ENCODE measurements around the gene FOSL1.

The FOSL1 gene

DNA sequence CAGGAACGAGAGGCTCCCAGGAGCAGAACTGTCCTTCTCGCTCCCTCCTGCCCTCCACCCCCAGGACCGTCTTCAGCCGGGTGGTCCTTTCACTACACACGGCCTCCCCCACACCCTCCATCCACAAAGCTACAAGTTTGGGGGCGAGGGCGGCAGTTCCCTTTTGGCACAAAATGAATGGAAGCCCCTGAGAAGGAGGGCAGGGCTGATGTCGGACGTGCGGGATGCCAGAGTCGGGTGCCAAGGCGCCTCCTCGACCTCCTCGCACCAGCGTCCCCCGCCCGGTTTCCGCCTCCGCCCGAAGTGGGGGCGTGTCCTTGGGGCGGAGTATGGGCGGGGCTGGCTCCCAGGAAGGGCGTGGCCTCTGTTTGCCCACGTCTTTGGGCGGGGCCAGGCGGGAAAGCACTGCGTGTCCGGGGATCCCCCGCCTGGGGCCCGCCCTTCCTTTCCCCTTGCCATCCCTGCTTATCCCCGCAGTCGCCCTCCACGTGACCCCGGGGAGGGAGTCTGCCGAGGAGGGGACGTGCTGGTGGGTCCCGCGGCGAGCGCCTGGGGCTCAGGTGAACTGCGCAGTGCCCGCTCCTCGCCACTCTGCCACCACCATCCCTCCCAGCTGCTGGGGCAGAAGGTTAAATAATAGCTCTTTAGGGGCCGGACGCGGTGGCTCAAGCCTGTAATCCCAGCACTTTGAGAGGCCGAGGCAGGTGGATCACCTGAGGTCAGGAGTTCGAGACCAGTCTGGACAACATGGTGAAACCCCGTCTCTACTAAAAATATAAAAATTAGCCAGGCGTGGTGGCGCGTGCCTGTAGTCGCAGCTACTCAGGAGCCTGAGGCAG, 26.7 kb downstream of the FOSL1 start:
- DNase-seq = peak; percentile 85 to 86

DNA sequence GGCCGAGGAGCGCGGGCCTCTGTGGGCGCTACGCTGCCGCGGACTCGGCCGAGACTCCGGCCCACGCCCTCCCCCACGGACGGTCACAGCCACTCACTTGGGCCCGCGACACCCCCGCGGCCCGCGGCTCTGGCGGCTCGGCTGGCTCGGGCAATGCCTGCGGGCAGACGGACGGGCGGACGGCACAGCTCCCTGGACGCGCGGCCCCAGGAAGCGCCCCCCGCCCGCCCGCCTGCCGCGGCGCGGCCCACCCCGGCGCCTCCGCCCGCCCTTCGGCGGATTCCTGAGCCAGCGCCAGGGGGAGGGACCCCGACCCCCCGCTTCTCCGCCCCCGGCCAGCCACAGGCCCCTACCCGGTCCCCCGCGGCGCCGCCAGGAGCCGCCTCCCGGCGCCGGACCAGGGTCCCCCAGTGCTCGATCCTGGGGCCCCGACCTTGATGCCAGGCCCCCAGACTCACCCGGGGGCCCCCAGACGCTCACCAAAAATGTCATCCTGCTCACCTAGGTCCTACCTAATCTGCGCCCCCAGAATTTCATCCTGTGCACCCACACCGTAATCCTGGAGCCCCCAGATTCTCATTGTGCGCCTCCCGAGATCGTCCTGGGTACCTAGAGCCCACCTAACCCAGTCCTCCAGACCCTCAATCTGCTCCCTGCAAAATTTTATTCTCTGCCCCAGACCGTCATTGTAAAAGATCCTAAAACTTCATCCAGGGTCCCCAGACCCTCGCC, 27.4 kb downstream of the FOSL1 start, which contains the start of gene EFEMP2:
Gene EFEMP2 (minus strand): TSS at position 215 of the 732 bp plus-strand sequence. CDS start 446 bp downstream, outside the sequence.
- DNase-seq = no peak

DNA sequence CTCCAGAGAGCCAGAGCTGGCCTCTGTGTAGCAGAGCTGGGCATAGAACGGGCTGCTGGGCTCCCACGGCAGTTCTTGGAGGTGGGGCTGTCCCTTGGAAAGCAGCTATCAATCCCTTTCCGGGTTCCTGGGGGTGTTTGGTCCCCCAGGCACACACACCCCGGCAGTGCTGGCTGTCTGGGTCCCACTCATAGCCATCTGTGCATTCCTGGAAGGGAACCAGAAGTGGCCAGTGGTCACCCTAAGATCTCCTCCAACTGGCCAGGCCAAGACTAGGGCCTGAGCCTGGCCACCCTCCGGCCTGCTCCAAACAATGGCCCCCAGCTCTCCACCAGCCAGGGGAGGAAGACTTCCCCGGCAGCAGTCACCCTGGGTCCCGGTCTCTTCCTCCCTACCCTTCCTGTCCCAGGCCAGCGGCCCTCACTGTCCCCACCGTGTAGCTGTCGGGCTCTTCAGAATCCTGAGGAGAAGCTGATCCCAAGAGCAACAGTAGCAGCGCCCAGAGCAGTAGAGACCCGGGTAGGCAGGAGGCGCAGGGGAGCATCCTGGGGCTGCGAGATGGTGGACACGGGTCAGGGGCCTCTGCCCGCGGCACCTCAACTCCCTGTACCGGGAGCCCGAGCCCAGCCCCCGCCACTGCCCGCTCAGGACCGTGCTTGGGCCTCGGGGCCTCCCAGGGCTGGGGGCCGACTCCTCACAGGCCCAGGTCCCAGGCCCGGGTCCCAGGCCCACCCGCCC, 28.2 kb downstream of the FOSL1 start:
- no peak for DNase-seq

DNA sequence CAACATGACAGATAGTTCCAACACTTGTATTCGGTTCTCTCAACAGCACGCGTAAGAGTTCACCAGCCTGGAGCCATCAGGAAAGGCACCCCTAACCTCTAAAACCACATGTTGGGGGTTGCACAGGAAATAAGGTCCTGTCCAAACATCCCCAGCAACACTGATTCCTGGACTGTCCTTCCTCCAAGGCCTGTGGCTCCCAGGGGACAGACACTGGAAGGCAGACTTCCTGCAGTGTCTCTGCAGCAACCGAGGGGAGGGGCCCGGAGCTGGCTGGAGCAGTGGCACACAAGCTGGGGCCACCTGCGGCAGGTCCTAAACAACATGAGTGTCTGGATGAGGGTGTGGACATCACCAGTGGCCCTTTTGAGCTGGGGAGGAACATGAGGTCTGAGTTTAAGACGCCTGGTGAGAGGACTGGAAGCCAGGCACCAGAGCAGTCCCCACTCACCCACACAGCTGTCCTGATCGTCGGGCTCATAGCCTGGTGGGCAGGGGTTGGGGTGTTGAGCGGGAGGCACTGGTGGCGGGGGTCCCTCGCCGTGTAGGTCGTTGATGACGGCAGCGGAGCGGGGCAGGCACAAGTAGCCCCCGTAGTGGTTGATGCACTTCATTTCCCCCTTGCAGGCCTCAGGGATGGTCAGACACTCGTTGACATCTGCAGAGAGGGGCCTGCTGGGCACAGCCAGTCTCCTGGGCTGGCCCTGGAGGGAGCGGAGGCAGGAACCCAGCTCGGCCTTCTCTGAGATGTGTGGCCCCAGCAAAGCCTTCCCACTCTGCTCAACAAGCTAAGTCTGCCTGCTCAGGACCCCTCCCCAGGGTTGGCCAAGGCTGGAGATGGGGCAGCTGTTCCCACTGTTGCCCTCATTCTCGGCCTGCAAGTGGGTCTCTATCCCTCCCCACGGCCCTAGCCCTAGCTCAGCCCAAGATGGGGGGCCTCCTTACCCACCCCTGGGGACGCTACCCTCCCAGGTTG, 29.2 kb downstream of the FOSL1 start:
- DNase-seq = no peak

DNA sequence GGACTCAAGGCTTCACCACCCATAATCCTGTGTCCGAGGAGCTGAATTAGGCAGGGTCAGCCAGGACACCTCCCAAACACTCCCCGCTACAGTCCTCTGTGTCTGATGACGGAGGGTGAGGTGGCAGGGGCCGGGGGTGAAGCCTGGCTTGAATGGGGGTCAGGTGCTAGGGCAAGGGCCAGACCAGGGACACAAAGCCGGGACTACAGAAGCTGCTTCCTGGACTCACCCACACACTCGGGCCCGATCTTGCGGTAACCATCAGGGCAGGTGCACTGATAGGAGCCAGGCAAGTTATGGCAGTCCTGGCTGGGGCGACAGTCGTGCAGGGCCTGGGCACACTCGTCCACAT, 29.9 kb downstream of the FOSL1 start:
- no peak for DNase-seq

DNA sequence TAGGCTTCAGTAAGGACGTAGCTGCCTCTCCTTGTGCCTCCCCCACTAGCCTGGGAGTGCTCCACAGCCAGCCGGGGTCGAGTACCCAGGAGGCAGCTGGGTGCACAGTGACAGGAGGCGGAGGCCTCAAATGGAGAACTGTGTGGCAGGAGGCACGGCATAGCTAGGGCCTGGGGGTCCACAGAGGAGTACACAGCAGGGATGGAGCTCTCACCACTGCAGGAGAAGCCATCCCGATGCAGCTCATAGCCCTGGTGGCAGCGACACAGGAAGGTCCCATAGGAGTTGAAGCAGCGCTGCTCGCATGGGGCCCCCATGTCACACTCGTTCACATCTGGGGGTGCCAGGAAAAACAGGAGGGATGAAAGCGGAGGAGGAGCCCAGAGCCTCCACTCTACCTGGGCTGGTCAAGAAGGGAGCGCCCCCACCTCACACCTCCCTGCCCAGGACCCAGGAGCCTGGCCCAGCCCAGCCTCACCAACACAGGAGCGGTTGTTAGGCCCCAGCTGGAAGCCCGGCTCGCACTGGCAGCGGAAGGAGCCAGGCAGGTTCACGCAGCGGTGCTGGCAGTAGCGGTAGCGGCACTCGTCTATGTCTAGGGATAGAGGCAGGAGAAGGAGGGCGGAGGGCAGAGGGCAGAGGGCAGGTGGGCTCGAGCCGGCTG, 30.4 kb downstream of the FOSL1 start:
- no peak for DNase-seq

DNA sequence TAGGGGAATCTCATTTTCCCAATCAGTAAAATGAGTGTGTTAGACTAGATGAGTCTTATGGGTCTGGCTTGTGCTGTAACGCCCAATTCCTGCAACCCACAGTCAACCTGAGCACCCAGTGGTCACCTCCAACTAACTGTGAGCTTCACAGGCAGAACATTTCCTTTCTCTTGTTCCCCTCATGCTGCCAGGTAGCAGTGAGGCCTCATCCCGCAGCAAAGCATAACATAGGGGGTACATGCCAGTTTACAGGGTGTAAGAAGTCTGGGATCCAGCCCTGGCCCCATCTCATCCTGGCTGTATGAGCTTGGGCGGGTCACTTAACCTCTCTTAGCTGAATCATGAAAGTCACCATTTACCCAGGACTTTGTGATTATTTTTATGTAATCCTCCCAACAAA, 31.3 kb downstream of the FOSL1 start:
- no peak for DNase-seq

DNA sequence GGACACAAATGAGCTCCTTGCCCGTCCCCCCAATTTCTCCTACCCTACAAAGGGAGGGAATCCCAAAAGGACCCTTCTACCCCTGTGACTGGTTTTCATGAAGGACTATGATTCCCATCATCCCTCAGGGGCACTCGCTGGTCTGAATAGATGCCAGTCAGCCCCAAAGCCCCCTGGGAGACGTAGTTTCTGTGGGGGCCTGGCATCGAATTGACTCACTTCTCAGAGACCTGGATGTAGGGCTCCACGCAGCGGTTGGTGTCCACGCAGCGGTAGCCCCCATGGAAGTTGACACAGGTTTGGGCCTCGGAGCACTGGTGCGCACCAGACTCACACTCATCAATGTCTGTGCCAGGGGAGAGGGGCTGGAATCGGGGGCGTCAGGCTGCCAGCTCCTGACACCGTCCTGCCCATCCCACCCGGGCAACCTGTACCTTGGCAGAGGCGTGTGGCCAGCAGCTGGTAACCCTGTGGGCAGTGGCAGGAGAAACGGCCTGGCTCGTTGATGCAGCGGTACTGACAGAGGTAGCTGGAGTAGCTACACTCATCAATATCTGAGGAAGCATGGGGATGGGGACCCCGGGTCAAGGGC, 32.0 kb downstream of the FOSL1 start:
- no peak for DNase-seq

DNA sequence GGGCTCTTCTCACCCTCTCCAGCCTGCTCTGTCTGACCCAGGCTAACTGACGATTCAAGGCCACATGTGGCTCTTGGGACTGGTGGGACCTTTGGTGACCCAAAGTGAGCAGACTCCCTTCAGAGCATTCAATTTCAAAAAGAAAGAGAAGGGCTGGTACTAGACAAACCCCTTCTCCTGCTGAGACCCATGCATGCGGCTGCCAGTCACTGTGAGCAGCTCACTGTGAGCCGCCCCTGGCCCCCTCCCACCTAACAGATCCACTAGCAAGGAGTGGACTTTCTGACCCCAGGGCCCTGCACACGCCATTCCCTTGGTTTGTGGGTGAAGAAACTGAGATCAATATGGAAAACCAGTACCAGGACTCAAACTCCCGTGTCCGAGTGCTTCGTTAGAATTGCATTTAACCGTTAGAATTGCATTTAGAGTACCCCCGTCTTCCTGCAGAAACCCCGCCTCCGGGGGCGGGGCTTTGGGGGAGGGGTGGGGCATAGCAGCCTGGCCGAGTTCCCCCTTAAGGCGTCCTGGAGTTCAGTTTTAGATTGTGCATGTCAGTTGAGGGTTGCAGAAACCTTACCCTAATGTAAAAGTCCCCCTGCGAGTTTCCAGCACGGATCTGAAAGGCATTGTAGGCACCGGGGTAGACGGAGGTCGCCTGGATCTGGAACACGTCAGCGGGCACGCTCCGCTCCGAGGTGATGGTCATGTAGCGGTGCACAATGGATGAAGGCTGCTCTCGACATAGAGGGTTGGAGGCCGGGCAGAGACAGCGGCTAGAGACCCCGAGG, 32.7 kb downstream of the FOSL1 start:
- no peak for DNase-seq

DNA sequence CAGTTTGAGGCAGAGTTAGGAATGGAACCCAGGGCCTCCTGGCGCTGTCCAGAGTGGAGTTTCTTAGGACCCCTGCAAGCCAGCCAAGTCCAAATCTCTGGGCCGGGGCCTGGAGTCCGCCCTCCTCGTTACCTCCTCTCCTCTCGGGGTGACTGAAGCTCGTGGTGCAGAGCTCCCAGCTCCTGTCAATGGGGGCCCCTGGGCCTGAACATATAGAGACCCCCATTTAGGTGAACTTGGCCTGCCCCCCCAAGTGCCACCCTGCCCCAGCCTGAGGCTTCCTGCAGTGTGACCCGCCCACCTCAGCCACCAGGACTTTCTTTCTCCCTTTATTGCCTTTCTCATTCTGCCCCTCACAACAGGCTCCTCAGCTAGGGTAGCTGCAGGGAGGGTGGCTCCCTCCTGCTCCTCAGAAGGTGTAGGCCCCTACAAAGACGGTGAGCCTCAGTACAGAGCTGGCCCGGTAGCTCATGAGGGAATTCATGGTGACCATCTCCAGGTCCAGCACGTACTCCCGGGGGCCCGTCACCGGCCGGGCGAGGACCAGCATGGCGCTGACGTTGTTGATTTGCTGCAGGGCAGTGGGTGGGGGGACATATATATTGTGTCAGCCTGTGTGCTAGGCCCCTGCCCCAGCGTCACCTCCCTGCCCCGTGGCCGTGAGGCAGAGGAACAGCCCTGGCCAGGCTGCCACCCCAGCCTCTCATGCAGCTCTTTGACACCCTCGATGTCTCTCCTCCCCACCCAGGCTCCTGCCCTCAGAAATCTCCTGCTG, 33.5 kb downstream of the FOSL1 start:
- no peak for DNase-seq

DNA sequence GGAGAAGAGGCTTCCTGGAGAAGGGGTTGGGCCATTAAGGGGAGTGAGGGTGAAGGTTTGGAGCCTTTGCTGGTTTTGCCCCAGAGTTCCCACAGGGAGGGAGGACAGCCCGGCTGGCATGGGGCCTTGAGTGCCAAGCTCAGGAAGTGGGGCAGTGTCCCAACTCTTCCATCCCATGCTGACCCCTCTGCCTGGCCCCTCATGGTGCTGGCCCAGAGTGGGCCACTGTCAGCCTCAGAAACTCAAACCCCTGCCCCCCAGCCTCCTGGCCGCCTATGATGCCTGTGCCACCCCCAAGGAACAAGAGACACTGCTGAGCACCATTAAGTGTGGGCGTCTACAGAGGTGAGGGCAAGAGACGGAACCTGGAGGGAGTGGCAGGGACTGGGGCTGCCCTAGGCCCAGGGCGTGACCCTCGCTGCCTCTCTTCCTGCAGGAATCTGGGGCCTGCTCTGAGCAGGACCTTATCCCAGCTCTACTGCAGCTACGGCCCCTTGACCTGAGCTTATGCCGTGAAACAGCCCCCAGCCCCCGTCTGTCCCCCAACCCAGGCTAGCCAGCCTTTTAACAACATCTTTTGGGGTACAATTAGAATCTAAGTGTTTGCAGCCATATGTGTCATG, 34.5 kb downstream of the FOSL1 start:
- no peak for DNase-seq

DNA sequence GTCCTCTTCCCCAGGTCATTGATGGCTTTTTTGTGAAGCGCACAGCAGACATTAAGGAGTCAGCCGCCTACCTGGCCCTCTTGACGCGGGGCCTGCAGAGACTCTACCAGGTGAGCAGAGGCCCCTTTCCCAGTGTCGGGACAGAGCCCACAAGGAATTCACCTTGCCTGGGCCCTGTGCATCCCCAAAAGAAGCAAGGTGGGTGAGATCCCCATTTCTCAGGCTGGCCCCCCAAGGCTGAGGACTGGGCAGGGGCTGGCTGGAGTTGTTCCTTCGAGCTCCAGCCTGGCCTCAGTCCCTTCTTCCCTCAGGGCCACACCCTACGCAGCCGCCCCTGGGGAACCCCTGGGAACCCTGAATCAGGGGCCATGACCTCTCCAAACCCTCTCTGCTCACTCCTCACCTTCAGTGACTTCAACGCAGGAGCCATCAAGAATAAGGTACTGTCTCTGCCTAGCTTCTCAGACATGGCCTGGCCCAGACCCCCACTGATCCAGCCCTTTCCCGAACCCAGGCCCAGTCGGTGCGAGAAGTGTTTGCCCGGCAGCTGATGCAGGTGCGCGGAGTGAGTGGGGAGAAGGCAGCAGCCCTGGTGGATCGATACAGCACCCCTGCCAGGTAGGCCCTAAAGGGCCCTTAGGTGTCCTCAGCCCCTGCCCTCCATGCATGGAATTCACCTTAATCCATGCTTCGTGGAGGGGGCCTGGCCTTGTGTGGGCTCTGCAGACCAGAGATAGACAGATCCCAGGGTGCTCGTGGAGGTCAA, 35.3 kb downstream of the FOSL1 start:
- no peak for DNase-seq

DNA sequence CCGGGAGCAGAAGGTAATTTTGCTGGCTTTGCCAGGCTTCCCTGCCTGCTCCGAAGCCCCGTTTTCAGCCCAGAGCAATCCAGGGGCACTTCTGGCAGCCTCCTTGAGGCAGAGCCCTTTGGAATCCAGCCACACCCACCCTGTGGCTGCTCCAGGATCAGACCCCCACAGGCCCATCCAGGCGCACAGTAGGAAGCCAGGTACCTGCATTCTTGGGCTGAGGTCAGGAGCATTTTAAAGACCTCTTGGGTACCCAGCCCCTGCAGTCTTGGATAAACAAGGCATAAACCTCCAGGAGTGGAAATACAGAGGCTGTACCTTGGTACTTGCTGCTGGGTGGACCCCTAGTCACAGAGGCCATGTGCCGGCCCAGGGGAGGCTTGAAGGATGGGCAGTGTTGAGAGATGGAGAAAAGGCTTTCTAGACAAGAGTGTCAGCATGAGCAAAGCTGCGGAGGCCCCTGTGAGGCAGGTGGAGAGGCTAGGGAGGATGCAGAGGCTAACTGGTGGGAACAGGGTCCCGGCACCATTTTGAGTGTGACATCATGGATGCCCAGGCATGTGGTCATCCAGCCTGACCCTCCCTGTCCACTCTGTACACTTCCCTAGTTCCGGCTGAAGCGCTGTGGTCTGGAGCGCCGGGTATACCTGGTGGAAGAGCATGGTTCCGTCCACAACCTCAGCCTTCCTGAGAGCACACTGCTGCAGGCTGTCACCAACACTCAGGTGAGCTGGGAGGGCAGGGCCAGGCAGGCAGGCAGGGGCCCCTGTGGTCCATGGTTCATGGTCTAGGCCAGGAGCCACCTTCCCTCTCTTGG, 36.1 kb downstream of the FOSL1 start:
- no peak for DNase-seq

DNA sequence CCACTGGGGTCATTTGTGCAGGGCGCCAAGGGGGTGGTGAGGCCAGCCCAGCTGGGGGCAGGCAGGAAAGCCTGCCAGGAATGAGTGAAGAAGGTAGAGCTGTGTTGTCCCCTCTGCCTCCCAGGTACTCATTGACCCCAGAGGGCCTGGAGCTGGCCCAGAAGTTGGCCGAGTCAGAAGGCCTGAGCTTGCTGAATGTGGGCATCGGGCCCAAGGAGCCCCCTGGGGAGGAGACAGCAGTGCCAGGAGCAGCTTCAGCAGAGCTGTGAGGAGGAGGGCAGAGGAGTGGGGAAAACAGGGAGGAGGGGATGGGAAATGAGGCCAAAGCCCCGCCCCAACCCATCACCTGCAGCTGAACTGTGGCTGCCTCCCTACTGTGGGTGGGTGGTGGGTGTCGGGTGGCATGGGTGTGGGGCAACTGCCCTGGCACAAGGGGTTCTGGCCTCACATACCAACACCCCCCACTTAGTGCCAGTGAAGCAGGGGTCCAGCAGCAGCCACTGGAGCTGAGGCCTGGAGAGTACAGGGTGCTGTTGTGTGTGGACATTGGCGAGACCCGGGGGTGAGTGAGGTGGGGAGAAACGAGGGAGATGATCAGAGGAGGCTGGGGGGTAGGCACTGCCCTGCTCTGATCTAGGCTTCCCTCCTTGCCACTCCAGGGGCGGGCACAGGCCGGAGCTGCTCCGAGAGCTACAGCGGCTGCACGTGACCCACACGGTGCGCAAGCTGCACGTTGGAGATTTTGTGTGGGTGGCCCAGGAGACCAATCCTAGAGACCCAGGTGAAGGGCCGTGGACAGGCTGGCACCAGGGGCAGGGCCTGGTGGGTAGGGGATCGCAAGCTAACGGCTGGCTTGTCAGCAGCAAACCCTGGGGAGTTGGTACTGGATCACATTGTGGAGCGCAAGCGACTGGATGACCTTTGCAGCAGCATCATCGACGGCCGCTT, 37.0 kb downstream of the FOSL1 start:
- DNase-seq = no peak

DNA sequence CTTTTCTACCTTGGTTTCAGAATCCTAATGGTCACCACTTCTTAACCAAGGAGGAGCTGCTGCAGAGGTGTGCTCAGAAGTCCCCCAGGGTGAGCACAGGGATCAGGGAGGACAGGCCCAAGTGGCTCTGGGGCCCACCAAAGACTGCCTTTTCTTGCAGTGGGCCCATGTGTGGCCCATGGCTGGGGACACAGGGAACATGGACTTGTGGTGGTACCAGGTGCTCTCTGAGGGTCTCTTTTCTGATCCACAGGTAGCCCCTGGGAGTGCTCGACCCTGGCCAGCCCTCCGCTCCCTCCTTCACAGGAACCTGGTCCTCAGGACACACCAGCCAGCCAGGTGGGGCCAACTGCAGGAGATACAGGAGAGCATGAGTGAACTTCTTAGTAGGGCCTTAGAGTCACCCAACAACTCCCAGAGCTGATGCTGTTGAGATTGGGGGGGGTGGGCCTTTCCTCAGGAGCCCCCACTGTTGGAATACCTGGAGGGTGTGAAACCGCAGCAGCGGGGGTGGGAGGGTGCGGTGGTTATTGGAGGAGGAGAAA, 37.9 kb downstream of the FOSL1 start:
- DNase-seq = no peak

Measured in AML-193 (cell line).